ENCODE results near the gene ZNF500.
A peak's percentile ranks its signal among the peaks of the same experiment; 100 is the strongest.

ZNF500 gene

GRCh38 chr16:4733747-4734062 lies 33.3 kb downstream of the ZNF500 start:
- H3K36me3 ChIP-seq (ENCODE audit: control insufficient read depth in 2 of 2, insufficient read depth in 1 of 2, low read length in 2 of 2) = peaks cover 3 to 28% of the 10 kb centered on the region in 2 experiments; a peak in 2 of 3 replicates
- no peaks in the 10 kb centered on the region for H3K9me3 ChIP-seq (ENCODE audit: control insufficient read depth, insufficient read depth, low read depth, low read length)
- ChIA-PET POLR2A (interaction anchor here (1.0 to 3.0 kb wide), 16 partner anchors 12 to 257 kb away, joined by 3 to 43 read pairs (median 4); partner anchors contain the start of genes GLYR1, NUDT16L1, ROGDI and SEC14L5), CTCF (no interaction called here)
- H3K27ac ChIP-seq (ENCODE audit: extremely low read depth, low read depth, low read length) = peak overlapping the region; percentile 91
- peak overlapping the region; percentile 94 for H3K4me3 ChIP-seq (ENCODE audit: low read depth, low read length)
- H3K4me1 ChIP-seq (ENCODE audit: control insufficient read depth, insufficient read depth, low read length) = no peaks in the 10 kb centered on the region
- TF ChIP-seq ZNF280D (tag by site-specific recombination; IDR thresholded peaks at IDR 0.05) (no peak), ZNF791 (tag by site-specific recombination; IDR thresholded peaks at IDR 0.05) (no peak), ZNF670 (tag by site-specific recombination; IDR thresholded peaks at IDR 0.05; ENCODE audit: low read depth) (no peak), HOXC10 (CRISPR knock-in tag; IDR thresholded peaks at IDR 0.05) (no peak), HIC1 (tag by site-specific recombination; IDR thresholded peaks at IDR 0.05) (peak; percentile 24; the same call in 1 of the 2 replicates), OSR2 (tag by site-specific recombination; IDR thresholded peaks at IDR 0.05) (no peak), ZNF639 (tag by site-specific recombination; IDR thresholded peaks at IDR 0.05) (no peak), ZNF830 (tag by site-specific recombination; IDR thresholded peaks at IDR 0.05; ENCODE audit: low read depth) (no peak), ZNF157 (tag by site-specific recombination; IDR thresholded peaks at IDR 0.05) (no peak), ZNF580 (tag by site-specific recombination; IDR thresholded peaks at IDR 0.05) (no peak), ZNF426 (tag by site-specific recombination; IDR thresholded peaks at IDR 0.05) (no peak), ZNF513 (tag by site-specific recombination; IDR thresholded peaks at IDR 0.05) (no peak), ZNF837 (tag by site-specific recombination; IDR thresholded peaks at IDR 0.05) (no peak), GLIS2 (tag by site-specific recombination; IDR thresholded peaks at IDR 0.05) (peak; percentile 47), ZNF184 (tag by site-specific recombination; IDR thresholded peaks at IDR 0.05) (no peak), ZNF626 (tag by site-specific recombination; IDR thresholded peaks at IDR 0.05) (no peak), BCL11B (tag by site-specific recombination; IDR thresholded peaks at IDR 0.05; ENCODE audit: low read depth) (no peak), HOXD13 (CRISPR knock-in tag; IDR thresholded peaks at IDR 0.05; ENCODE audit: borderline replicate concordance) (no peak), ZNF514 (tag by site-specific recombination; IDR thresholded peaks at IDR 0.05) (no peak), ZBTB10 (tag by site-specific recombination; IDR thresholded peaks at IDR 0.05) (peak; percentile 44; the same call in 1 of the 2 replicates), CTCF (tag by site-specific recombination; IDR thresholded peaks at IDR 0.05) (0 out of 2 replicates have a peak, but pooled peaks have one; percentile 9), OVOL3 (tag by site-specific recombination; IDR thresholded peaks at IDR 0.05) (no peak), ZNF48 (tag by site-specific recombination; IDR thresholded peaks at IDR 0.05) (no peak), ZNF335 (tag by site-specific recombination; conservative IDR thresholded peaks at IDR 0.05) (peak; percentile 23), REPIN1 (tag by site-specific recombination; IDR thresholded peaks at IDR 0.05; ENCODE audit: low read depth) (no peak), SCRT2 (tag by site-specific recombination; IDR thresholded peaks at IDR 0.05) (no peak)

All from HEK293 (cell line).